ENCODE data around the gene HAND1.

- TF ChIP-seq CTCF (IDR thresholded peaks at IDR 0.05) (no peak), EP300 (IDR thresholded peaks at IDR 0.05; ENCODE audit: low read depth) (no peak)
Measured at GRCh38 chr5:154493274-154493673, 15.2 kb upstream of the HAND1 start.

Measured in transverse colon (tissue), 3 donors.